GM12865 (cell line): ENCODE data around the gene INPP5A.

Source experiments
- DNase-seq: peaks from one replicate; pipeline ENCODE4 v3.0.0; 2010; ENCODE audit warnings: low read depth
- H3K4me3 ChIP-seq: 2 replicates; pipeline ENCODE4 v1.5.1; 2011; ENCODE audit warnings: mild to moderate bottlenecking, low read depth, low read length, control low read depth
- CTCF ChIP-seq: IDR thresholded peaks from 2 replicates; pipeline ENCODE4 v1.5.1; 2011; ENCODE audit warnings: low read length, control low read depth, low read depth, inconsistent platforms; ENCODE audit not compliant: insufficient read depth; ENCODE audit errors: missing control alignments

The INPP5A gene

DNA sequence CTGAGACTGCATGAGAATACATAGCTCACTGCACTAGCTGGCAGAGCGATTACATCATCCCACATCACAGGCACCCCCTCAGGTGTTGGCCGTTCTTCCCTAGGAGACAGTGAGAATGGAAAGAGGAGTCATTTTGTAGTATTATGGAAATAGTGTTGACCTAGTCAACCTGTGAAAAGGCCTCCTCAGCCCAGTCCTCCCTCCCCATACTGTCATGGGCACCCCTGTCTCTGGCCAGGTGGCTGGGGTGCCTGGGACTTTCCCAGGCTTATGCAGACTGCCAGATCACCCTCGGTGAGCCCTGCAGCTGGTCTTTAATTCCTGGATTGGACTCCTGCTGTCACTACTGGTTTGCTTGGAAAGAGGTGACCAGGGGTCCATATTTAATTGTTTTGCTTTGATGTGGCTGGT lies 4.0 kb downstream of the INPP5A start:
- peak; percentile 27 for DNase-seq
- no peak for TF ChIP-seq CTCF
- H3K4me3 ChIP-seq: no peak overlapping the region

GRCh38 chr10:132542086-132542775 lies 4.6 kb downstream of the INPP5A start:
- no peak for TF ChIP-seq CTCF
- no peak for DNase-seq
- no peak overlapping the region for H3K4me3 ChIP-seq

GRCh38 chr10:132542819-132543218 lies 5.2 kb downstream of the INPP5A start:
- no peak for TF ChIP-seq CTCF
- no peak for DNase-seq
- no peak overlapping the region for H3K4me3 ChIP-seq

GRCh38 chr10:132543916-132544743 lies 6.5 kb downstream of the INPP5A start:
- TF ChIP-seq CTCF: no peak
- no peak overlapping the region for H3K4me3 ChIP-seq
- no peak for DNase-seq

- DNase-seq: no peak
- H3K4me3 ChIP-seq: no peak overlapping the region
- no peak for TF ChIP-seq CTCF
Observed at GRCh38 chr10:132544744-132545658, 7.4 kb downstream of the INPP5A start.

DNA sequence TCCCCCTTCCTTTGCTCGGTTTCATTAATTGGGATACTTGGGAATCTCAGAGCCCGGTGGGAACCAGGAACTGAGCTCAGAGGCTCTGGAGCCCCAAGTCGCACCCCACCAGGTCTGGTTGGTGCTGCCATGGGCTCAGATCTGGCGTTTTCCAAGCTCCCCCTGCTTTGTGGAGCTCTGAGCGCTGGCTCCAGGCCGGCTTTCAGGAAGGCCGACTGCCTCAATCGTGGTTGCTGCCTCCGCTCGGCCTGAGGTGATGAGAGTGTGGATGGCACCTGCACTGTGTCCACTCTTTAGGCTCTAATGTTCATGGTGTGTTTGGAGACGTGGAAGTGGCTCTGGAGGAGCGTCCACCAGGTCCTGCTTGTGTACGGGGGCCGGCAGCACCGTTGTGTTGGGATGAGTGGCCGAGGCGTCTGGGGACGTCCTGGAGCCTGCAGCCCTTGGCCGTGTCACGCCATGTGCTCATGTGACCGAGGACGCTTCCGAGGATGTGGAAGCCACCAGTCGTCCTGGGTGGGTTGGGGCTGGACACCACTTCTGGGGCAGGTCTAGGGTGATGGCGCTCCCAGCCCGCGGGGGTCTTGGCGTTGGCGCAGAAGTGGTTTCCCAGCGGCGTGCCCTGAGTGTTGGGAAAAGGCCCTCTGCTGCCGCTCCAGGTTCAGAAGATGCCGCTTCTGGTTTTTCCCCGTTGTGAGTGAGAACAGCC lies 8.2 kb downstream of the INPP5A start:
- H3K4me3 ChIP-seq: no peak overlapping the region
- TF ChIP-seq CTCF: no peak

More for the DNA sequence above, 8.2 kb downstream of the INPP5A start:
- no peak for DNase-seq
